Measurements from ENCODE around the gene DENND1A. TPM values are rescaled to one million over a fixed set of nuclear protein-coding genes. Genes with fewer than 3 reads are reported as not detected.

The DENND1A gene
- total RNA-seq, 4 donors from 2014 or later = 17.6 to 33.8 (median 22.9) TPM

DNA sequence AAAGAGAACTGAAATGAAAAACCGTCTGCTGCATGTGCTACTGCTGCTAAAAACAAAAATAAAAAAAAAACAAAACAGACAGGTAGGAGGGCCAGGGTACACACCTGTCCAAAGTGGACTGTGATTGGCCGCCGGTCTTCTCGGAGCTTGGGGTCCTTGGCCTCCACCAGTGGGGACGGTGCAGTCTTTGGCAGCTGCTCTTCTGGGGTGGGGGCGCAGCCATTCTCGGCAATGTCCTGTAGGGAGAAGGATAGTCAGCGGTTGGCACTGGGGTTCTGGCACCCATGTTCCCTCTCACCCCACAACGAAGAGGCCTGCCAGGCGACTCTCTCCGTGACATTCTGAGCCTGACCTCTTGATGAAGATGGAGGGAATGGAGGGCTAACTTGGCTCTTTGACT lies 489.7 kb downstream of the DENND1A start:
- no peak for TF ChIP-seq CTCF (IDR thresholded peaks at IDR 0.05; ENCODE audit: low read depth)

GRCh38 chr9:123438821-123439220 lies 491.1 kb downstream of the DENND1A start:
- TF ChIP-seq CTCF (IDR thresholded peaks at IDR 0.05; ENCODE audit: low read depth) = no peak

DNA sequence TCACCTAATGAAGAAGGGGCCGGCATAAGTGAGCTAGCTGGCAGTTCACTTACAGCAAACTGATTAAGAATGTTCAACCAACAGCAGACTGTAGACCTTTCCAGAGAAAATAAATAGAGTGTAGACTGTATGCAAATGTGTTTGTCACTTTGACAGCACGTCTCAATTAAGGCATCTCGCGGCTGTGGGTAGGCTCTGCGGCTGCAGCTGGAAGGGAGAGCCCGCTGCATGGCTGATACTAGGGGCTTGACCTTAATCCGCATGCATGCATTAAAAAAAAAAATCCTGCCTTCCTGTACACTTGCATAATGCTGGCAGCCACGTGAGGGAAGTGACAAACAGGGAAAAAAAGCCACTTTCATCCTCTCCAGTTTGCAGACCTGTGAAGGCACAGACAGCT lies 491.6 kb downstream of the DENND1A start:
- no peak for TF ChIP-seq CTCF (IDR thresholded peaks at IDR 0.05; ENCODE audit: low read depth)

GRCh38 chr9:123437201-123437600 lies 492.7 kb downstream of the DENND1A start:
- no peak for TF ChIP-seq CTCF (IDR thresholded peaks at IDR 0.05; ENCODE audit: low read depth)

DNA sequence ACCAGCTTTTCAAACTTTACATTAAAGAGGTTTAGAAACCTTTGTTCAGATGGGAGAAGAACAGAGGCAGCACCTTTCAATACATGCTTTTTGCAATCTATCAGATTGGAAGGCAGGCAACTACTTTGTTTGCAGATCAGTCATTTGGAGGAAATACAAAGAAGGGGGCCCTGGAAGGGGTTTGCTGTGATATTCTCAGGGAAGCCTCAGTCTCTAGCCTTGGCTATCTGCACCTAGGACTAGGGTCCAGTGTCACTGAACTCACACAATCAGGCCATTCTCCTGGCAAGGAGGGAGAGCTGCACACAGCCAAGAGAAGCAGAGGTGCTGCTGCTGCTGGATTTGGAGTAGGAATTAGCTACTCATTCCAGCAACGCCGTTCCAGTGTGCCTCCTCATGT lies 494.5 kb downstream of the DENND1A start:
- no peak for TF ChIP-seq CTCF (IDR thresholded peaks at IDR 0.05; ENCODE audit: low read depth)

GRCh38 chr9:123434619-123435240 lies 495.2 kb downstream of the DENND1A start:
- no peak for TF ChIP-seq CTCF (IDR thresholded peaks at IDR 0.05; ENCODE audit: low read depth)

DNA sequence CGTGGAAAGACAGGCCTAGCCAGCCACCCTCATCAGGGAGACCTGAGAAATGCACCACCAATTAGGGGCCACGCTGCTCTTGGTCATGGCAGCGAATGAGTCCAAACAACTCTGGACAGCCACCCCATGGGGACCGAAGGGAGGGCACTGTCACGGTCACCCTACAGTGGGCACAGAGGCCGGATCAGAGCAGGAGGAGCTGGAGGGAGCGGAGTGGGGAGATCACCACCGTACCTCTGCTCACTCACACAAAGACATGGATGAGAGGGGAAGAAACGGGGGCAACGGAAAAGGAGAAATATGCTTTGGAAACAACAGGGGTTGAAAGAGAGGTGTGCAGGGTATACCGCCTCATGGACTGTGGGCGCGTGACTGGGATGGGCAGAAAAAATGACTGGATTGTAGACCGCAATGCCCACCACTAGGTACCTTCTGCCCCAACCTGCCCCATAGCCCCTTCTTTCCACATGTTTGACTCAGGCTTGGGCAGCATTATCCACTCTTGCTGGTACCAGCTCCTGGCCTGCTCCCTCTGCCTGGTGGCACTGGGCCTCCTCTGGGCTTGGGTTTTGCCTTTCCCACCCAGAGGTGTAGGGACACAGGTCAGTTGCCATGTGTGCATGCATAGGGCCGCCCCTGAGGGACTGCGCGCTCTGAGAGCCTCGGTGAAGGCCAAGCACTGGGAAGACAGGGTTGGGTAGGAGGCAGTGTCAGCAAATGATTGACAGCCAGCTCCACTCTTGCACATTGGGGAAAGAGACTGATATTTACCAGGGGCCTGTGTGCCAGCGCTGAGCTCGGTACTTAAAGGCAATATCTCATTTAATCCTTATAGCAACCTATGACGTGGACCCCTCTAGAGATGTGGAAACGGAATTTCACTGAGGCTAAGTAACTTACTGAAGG lies 497.3 kb downstream of the DENND1A start:
- TF ChIP-seq CTCF (IDR thresholded peaks at IDR 0.05; ENCODE audit: low read depth) = no peak

Data from subcutaneous adipose tissue (tissue), 4 donors.